Ishikawa (cell line): Measurements from ENCODE around the gene CD274.

Experiments
- CEBPB ChIP-seq: IDR thresholded peaks from 2 replicates; pipeline ENCODE4 v1.6.1; 2012
- CREB1 ChIP-seq: IDR thresholded peaks from 2 replicates; pipeline ENCODE4 v1.6.1; 2012; ENCODE audit warnings: low read depth
- EGR1 ChIP-seq: IDR thresholded peaks from 2 replicates; pipeline ENCODE4 v1.6.1; 2012
- EP300 ChIP-seq: IDR thresholded peaks from 2 replicates; pipeline ENCODE4 v1.6.1; 2012; ENCODE audit warnings: borderline replicate concordance
- FOXM1 ChIP-seq: IDR thresholded peaks from 2 replicates; pipeline ENCODE4 v1.6.1; 2012; ENCODE audit warnings: low read depth, borderline replicate concordance
- MAX ChIP-seq: IDR thresholded peaks from 2 replicates; pipeline ENCODE4 v1.6.1; 2012
- NFIC ChIP-seq: IDR thresholded peaks from 2 replicates; pipeline ENCODE4 v1.6.1; 2012
- RAD21 ChIP-seq: IDR thresholded peaks from 2 replicates; pipeline ENCODE4 v1.6.1; 2012; ENCODE audit warnings: low read depth
- REST ChIP-seq: IDR thresholded peaks from 2 replicates; pipeline ENCODE4 v1.6.1; 2012; ENCODE audit warnings: low read depth, mild to moderate bottlenecking
- TAF1 ChIP-seq: IDR thresholded peaks from 2 replicates; pipeline ENCODE4 v1.6.1; 2012; ENCODE audit warnings: low read depth, mild to moderate bottlenecking
- TCF12 ChIP-seq: IDR thresholded peaks from 2 replicates; pipeline ENCODE4 v1.6.1; 2012; ENCODE audit warnings: low read depth
- TEAD4 ChIP-seq: IDR thresholded peaks from 2 replicates; pipeline ENCODE4 v1.6.1; 2012
- USF1 ChIP-seq: IDR thresholded peaks from 2 replicates; pipeline ENCODE4 v1.6.1; 2012
- YY1 ChIP-seq: IDR thresholded peaks from 2 replicates; pipeline ENCODE4 v1.6.1; 2012; ENCODE audit warnings: low read depth
- ZBTB7A ChIP-seq: IDR thresholded peaks from 2 replicates; pipeline ENCODE4 v1.6.1; 2012; ENCODE audit warnings: low read depth

Gene CD274

GRCh38 chr9:5478206-5478605 is 27.9 kb downstream of the CD274 start:
- TF ChIP-seq REST (no peak), USF1 (no peak), TAF1 (no peak), TEAD4 (no peak), FOXM1 (no peak), RAD21 (no peak), EP300 (no peak), TCF12 (no peak), CEBPB (no peak), EGR1 (no peak), MAX (no peak)

GRCh38 chr9:5479994-5480694 is 29.8 kb downstream of the CD274 start:
- TF ChIP-seq REST (no peak), USF1 (no peak), EP300 (no peak), TAF1 (no peak), FOXM1 (no peak), ZBTB7A (no peak), EGR1 (no peak), NFIC (no peak), RAD21 (no peak), TEAD4 (no peak), TCF12 (no peak), CREB1 (no peak), YY1 (no peak)

GRCh38 chr9:5480919-5481318 is 30.6 kb downstream of the CD274 start:
- TF ChIP-seq TEAD4 (no peak), FOXM1 (no peak), EP300 (no peak), USF1 (no peak), TCF12 (no peak), RAD21 (no peak), CEBPB (no peak)

- TF ChIP-seq TAF1: no peak
- no peak for TF ChIP-seq TCF12
- no peak for TF ChIP-seq EP300
- TF ChIP-seq RAD21: no peak
- no peak for TF ChIP-seq REST
- TF ChIP-seq MAX: no peak
- TF ChIP-seq EGR1: no peak
- no peak for TF ChIP-seq NFIC
- TF ChIP-seq TEAD4: no peak
- TF ChIP-seq ZBTB7A: no peak
- TF ChIP-seq CREB1: no peak
- no peak for TF ChIP-seq FOXM1
- no peak for TF ChIP-seq YY1
- TF ChIP-seq CEBPB: no peak
- TF ChIP-seq USF1: no peak
Observed at GRCh38 chr9:5481322-5482040, 31.1 kb downstream of the CD274 start.
